ENCODE data around the gene OSBPL10.
"Not testable (repeated sequence)": the region's sequence is repeated elsewhere in the genome, so short reads cannot be mapped to it uniquely, and the experiment has no call there.

OSBPL10 gene

GRCh38 chr3:31871939-31872507 lies 109.0 kb downstream of the OSBPL10 start:
- TF ChIP-seq CTCF (IDR thresholded peaks at IDR 0.05) (no peak), ZFX (IDR thresholded peaks at IDR 0.05; ENCODE audit: borderline replicate concordance) (no peak)
- H3K27ac ChIP-seq: no peak overlapping the region

- not testable (repeated sequence) for H3K27ac ChIP-seq
Observed at GRCh38 chr3:31870111-31870510, 111.0 kb downstream of the OSBPL10 start.

GRCh38 chr3:31868236-31868635 lies 112.8 kb downstream of the OSBPL10 start:
- no peak overlapping the region for H3K27ac ChIP-seq
- no peak for TF ChIP-seq ZFX (IDR thresholded peaks at IDR 0.05; ENCODE audit: borderline replicate concordance)

GRCh38 chr3:31862666-31863279 lies 118.3 kb downstream of the OSBPL10 start:
- H3K27ac ChIP-seq: no peak overlapping the region
- TF ChIP-seq ZFX (IDR thresholded peaks at IDR 0.05; ENCODE audit: borderline replicate concordance) (no peak), CTCF (IDR thresholded peaks at IDR 0.05) (no peak)

GRCh38 chr3:31861826-31862225 lies 119.2 kb downstream of the OSBPL10 start:
- H3K27ac ChIP-seq: no peak overlapping the region
- no peak for TF ChIP-seq CTCF (IDR thresholded peaks at IDR 0.05)
- no peak for TF ChIP-seq ZFX (IDR thresholded peaks at IDR 0.05; ENCODE audit: borderline replicate concordance)

- not testable (repeated sequence) for H3K27ac ChIP-seq
Observed at GRCh38 chr3:31860642-31861041, 120.4 kb downstream of the OSBPL10 start.

- TF ChIP-seq CTCF (IDR thresholded peaks at IDR 0.05) (no peak), ZFX (IDR thresholded peaks at IDR 0.05; ENCODE audit: borderline replicate concordance) (no peak)
- H3K27ac ChIP-seq: no peak overlapping the region
Observed at GRCh38 chr3:31859245-31859644, 121.8 kb downstream of the OSBPL10 start.

GRCh38 chr3:31858439-31858838 lies 122.6 kb downstream of the OSBPL10 start:
- H3K27ac ChIP-seq: no peak overlapping the region
- TF ChIP-seq CTCF (IDR thresholded peaks at IDR 0.05) (0 out of 2 replicates have a peak, but pooled peaks have one; percentile 8), ZFX (IDR thresholded peaks at IDR 0.05; ENCODE audit: borderline replicate concordance) (no peak)

- TF ChIP-seq ZFX (IDR thresholded peaks at IDR 0.05; ENCODE audit: borderline replicate concordance) (no peak), CTCF (IDR thresholded peaks at IDR 0.05) (no peak)
- H3K27ac ChIP-seq: no peak overlapping the region
Observed at GRCh38 chr3:31853580-31853979, 127.5 kb downstream of the OSBPL10 start.
